ENCODE data around the gene FBXW10B. TPM values are rescaled to one million over a fixed set of nuclear protein-coding genes. Genes with fewer than 3 reads are reported as not detected.
"Not testable (repeated sequence)": the region's sequence is repeated elsewhere in the genome, so short reads cannot be mapped to it uniquely, and the experiment has no call there.

The FBXW10B gene
- total RNA-seq, 4 donors from 2014 or later = 0.30 to 2.2 TPM; not detected in 2

DNA sequence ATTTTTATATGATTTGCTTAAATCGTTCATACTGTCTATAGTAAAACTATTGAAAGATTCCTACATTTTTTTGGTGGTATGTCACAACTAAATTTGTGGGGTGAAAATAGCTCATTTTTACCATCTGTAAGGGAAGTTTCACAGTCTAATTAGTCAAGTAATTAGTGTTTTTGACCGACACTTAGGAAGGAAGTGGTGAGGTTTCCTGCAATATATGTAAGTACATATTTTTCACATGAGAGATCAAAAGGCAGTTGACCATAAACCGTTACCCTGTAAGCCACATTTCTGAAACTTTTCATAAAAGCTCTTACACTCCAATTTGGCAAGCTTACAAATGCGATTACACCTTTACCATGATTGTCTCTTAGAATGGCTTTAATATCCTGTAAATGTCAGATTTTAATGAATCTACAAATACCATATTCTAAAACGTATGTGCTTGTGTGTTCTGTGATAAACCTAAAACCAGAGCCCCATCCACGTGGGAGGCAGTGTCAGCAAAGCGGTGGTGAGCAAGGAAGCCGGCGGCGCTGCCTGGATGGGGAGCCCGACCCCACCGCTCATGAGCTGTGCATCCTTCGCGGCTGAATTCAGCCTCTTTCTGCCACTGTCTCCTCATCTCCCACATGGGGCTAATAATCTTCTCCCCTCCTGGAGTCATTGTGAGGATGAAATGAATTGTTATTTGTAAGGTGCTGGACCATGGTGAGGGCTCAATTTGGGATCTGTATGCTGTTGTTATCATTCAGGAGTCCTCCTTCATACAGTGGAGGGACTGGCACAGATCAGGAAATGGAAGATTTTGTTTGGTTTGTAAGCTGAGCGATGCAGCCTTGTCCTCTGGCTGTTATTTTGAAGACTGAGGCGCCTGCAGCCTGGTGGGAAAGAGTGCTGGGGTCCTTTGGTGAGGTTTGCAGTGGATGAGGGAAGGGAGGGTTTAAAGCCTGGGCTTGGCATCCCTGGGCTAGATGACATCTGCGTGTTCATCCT, 29.7 kb downstream of the FBXW10B start:
- 66 to 71% methylated on average over 14 of the region's 17 CpGs for WGBS, 2 donors
- not testable (repeated sequence) for H3K27me3 ChIP-seq

GRCh38 chr17:15588017-15588416, 31.5 kb downstream of the FBXW10B start:
- H3K9me3 ChIP-seq; H3K27me3 ChIP-seq; H3K4me1 ChIP-seq; H3K4me3 ChIP-seq; DNase-seq (ENCODE audit: low spot score in 2 of 2); H3K27ac ChIP-seq; H3K36me3 ChIP-seq: not testable (repeated sequence)
- WGBS, 2 donors = 74 to 83% methylated on average over 8 of the region's 8 CpGs

More for the DNA sequence above, 29.7 kb downstream of the FBXW10B start:
- not testable (repeated sequence) for H3K4me1 ChIP-seq; H3K9me3 ChIP-seq; H3K4me3 ChIP-seq; DNase-seq (ENCODE audit: low spot score in 2 of 2); H3K27ac ChIP-seq; H3K36me3 ChIP-seq

DNA sequence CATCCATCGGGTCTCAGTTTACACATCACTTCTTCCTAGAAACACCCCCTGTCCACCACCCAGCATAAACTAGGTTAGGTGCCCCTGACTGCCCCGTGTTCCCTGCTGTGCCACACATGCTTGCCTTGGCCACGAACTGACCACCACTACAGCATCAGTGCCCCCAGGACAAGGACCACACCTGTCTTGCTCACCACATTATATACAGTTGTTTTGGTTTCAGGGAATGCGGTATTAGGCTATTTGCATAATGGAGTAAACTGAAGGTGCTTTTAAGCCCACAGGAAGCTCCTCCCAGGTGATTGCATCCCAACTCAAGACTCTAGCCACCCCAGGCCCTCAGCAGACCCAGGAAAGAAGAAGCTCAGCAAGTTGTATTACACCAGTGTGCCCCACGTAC, 36.2 kb downstream of the FBXW10B start:
- not testable (repeated sequence) for H3K36me3 ChIP-seq
- 89 to 96% methylated on average over 1 to 2 of the region's 5 CpGs for WGBS, 2 donors

DNA sequence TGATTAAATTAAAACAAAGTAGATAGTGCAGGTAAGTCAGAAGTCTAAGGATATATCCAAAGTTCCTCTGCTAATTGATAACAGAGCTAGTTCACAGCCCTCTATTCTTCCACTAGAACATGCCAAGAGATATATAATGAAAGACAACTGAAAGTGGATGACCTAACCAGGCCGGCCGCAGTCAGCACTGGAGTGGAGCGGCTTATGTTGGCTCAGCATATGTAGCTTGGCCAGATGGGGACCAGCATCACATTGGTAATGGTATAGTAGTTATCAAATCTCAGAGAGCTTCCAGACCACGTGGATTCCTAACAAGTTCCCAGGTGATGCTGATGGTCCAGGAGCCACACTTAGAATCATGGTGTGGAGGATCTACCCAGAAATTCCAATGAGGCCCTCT, 38.0 kb downstream of the FBXW10B start:
- not testable (repeated sequence) for H3K36me3 ChIP-seq; DNase-seq (ENCODE audit: low spot score in 2 of 2); H3K27ac ChIP-seq; H3K27me3 ChIP-seq; H3K4me3 ChIP-seq; H3K4me1 ChIP-seq; H3K9me3 ChIP-seq
- WGBS, 2 donors = 84 to 100% methylated on average over 3 to 4 of the region's 4 CpGs

More for the DNA sequence above, 36.2 kb downstream of the FBXW10B start:
- H3K9me3 ChIP-seq; H3K4me1 ChIP-seq; H3K27ac ChIP-seq; H3K27me3 ChIP-seq; DNase-seq (ENCODE audit: low spot score in 2 of 2); H3K4me3 ChIP-seq: not testable (repeated sequence)

DNA sequence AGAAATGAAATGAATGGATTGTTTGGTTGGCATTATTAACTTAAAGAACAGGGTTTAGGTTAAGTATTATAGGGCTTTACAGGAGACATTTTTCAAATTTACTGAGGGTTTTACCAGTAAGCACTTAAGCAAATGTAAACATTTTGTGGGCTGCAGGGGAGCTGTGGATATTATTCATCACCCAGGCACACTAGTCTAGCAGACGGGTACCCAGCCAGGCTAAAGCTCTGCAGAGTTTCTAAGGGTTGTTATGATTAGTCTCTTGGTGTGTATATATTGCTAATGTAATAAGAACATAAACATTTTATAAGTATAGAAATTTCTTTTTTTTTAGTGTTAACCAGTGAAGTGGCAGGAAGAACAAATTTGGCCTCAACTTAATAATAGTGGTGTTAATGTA, 42.7 kb downstream of the FBXW10B start:
- not testable (repeated sequence) for H3K27ac ChIP-seq; H3K27me3 ChIP-seq; H3K36me3 ChIP-seq; DNase-seq (ENCODE audit: low spot score in 2 of 2); H3K4me3 ChIP-seq; H3K4me1 ChIP-seq; H3K9me3 ChIP-seq
- no CpG with 5 or more reads among the region's 1 CpG for WGBS, 2 donors

GRCh38 chr17:15574660-15575059, 44.8 kb downstream of the FBXW10B start:
- 64 to 75% methylated on average over 2 to 3 of the region's 5 CpGs for WGBS, 2 donors
- H3K36me3 ChIP-seq; DNase-seq (ENCODE audit: low spot score in 2 of 2); H3K4me1 ChIP-seq; H3K4me3 ChIP-seq; H3K9me3 ChIP-seq; H3K27ac ChIP-seq; H3K27me3 ChIP-seq: not testable (repeated sequence)

DNA sequence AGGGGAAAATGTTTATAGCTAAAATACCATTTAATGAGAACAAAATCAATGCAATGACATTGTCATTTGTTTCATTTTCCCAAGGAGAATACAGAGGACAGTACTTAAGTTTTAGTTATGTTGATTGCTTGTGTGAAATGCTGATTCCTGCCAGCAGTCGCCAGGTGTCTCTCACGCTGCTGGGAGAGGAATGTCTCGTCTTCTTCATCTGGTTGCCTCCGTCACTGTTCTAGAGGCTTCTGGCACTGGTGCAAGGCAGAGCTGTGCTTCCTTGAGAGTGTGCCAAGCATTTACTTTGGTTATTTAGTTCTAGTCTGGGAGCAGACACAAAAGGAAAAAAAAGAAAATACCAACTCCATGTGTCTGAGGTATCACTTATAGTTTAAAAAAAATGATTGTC, 45.6 kb downstream of the FBXW10B start:
- H3K9me3 ChIP-seq; H3K4me3 ChIP-seq; H3K27ac ChIP-seq; H3K4me1 ChIP-seq; DNase-seq (ENCODE audit: low spot score in 2 of 2); H3K27me3 ChIP-seq; H3K36me3 ChIP-seq: not testable (repeated sequence)
- 52 to 69% methylated on average over 4 of the region's 4 CpGs for WGBS, 2 donors

Small RNAs within 50 kb of the gene (small RNA-seq; reads per million reads assigned to genes)
- not detected for gene AC005838.1
- not detected for gene RF00090

Other genes starting within 250 kb of the FBXW10B start
- gene CDRT4, start 152.1 kb downstream of the FBXW10B start, total RNA-seq = 10 to 100 TPM in 3 of 4 donors, 1 to 10 TPM in 1; 2.1 to 18.9 (median 12.4) TPM
- gene TVP23C, start 56.2 kb downstream of the FBXW10B start, total RNA-seq = 10 to 100 TPM in 3 of 4 donors, 1 to 10 TPM in 1; 9.9 to 31.7 (median 22.9) TPM
- 10 to 100 TPM; 10.8 to 26.3 (median 13.9) TPM for gene TRIM16, start 64.6 kb upstream of the FBXW10B start, total RNA-seq
- 10 to 100 TPM in 3 of 4 donors, 1 to 10 TPM in 1; 7.5 to 47.7 (median 24.0) TPM for gene ZNF286A, start 80.0 kb upstream of the FBXW10B start, total RNA-seq
- under 1 TPM in 1 of 4 donors, not detected in 3; 0.59 TPM for gene TBC1D26, start 112.6 kb upstream of the FBXW10B start, total RNA-seq